Frontal cortex (tissue), 4 donors: ENCODE data around the gene OR6B2. TPM values are rescaled to one million over a fixed set of nuclear protein-coding genes. Genes with fewer than 3 reads are reported as not detected.

Source experiments
- DNase-seq, 2 donors: peaks; one replicate each; pipeline ENCODE4 v3.0.0; 2012; ENCODE audit warnings: low spot score in 2 of 2
- FAIRE-seq: peaks from 2 replicates; lab custom pipeline; 2012; peaks lifted over from hg19 to GRCh38; lab: Jason Lieb, UNC
- total RNA-seq: library from RNA; depleted of rRNA; stranded (reverse); fragments of >200 nt; gene quantifications from one replicate; pipeline ENCODE4 v1.2.3, GENCODE V29; 2014
- donor health status: control.
- donor health status: control.
- donor health status: control.

The OR6B2 gene
- total RNA-seq, 1 donor from 2014 or later: not detected

GRCh38 chr2:240043279-240043989 is 13.2 kb upstream of the OR6B2 start:
- FAIRE-seq: no peak
- DNase-seq: no peak

- no peak for FAIRE-seq
These were observed 12.5 kb upstream of the OR6B2 start for GRCh38 chr2:240042740-240043139.

DNA sequence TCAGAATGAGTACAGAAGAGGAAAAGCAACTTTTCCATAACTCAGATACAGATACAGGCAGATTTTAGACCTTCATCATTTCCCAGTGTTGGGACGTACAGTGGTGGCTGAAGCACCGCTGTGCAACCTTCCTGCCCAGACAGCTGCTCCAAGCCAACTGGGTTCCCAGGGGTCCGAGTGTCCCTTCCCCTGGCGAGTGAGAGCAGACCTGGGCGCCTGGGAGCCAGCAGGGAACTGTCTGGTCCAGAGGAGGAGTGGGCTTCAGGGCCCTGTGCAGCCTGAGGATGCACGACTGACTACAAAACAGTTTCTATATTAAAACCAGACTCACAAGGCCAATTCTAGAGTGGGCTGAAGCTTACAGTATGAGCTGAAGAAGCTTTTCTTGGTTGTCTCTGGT is 11.1 kb upstream of the OR6B2 start:
- FAIRE-seq: no peak
- DNase-seq: no peak

More at GRCh38 chr2:240042740-240043139, 12.5 kb upstream of the OR6B2 start:
- DNase-seq: no peak

- DNase-seq: no peak
- no peak for FAIRE-seq
These were observed 7.1 kb upstream of the OR6B2 start for GRCh38 chr2:240037358-240037757.

DNA sequence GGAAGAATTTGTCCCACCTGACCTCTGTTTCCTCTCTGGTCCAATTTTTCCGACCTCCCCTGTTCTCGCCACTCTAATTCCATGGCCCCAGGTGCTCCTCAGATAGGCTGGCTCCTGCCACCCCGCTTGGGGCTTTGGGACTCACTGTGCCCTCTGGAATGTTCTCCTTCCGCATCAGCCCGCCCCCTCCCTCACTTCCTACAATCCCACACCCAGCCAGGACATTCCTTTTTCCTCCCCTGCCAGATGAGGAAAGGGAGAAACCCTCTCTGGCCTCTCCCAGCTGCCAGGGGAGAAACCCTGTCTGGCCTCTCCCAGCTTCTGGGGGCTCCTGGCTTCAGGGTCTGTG is 3.1 kb upstream of the OR6B2 start:
- no peak for DNase-seq
- FAIRE-seq: no peak

DNA sequence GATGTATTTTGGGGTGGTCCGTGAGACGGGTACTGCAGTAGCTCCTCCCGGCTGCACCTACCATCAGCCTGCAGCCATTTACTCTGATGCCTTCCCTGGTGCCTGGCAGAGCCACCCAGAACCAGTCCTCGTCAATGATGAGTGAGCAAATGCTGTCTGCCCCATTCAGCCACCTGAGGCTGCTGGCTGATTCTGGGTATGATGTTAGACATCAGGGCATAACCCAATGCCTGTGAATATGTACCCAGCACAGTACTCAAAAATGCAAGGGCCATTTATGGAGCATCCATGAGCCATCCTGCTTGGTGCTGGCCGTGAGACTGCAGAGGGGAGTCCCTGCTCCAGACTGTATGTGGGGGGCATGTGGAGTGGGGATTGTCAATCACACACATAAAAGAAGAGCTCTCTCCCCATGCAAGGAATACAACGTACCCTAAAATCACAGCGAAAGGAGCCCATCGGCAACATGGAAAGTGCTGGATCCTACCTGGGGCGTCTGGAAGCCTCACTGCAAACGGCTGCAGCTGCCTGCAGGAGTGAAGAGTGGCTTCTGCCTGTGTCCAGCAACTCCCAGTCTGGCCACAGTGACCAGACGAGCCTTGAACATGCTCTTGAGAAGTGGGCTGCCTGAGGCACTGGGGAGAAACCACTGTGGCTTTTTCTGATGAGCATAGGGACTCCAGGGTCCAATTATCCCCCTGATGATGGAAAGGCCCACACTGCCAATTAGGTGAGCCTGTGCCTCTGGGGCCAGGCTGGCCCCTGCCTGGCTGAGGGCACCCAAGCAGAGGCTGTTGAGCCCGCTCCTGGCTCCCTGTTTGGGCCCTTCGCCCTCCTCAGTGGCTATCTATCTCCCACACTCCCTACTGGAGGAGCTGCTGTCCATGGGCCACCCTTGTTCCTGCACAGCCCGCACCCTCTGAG is 2.4 kb upstream of the OR6B2 start:
- DNase-seq (no peak), FAIRE-seq (no peak)

- peak in 1 of 2 donors; percentile 36 for DNase-seq
These were observed 5.5 kb downstream of the OR6B2 start for GRCh38 chr2:240024766-240025165.

GRCh38 chr2:240023792-240024191 is 6.4 kb downstream of the OR6B2 start:
- FAIRE-seq: no peak
- DNase-seq: no peak

More at GRCh38 chr2:240024766-240025165, 5.5 kb downstream of the OR6B2 start:
- no peak for FAIRE-seq

DNA sequence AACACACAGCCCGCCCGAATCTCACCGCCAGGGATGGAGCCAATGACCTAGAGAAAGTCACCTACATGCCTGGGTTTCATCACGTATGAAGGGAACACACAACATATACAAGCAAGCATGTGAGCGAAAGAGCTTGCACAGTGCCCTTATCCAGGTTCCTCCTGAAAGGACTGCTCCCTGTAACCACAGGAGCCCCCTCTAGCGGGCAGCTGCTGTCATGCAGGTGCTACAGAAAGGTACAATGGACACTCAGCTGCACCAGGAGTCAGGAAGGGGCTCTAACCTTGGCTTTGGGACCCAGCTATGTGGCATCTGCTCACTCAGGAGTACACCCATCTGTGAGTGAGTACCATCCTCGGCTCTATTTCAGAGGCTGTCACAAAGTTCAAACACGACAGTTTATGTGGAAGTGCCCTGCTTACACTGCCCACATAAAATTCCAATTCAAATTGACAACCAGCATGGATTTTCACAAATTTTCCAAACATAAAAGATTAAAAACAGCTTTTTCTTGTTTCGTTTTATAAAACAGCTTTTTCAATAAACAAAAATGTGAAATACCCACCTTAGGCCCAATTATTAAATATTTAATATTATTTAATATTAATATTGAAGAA is 8.6 kb downstream of the OR6B2 start:
- FAIRE-seq (no peak), DNase-seq (peak; percentile 45 to 57)

DNA sequence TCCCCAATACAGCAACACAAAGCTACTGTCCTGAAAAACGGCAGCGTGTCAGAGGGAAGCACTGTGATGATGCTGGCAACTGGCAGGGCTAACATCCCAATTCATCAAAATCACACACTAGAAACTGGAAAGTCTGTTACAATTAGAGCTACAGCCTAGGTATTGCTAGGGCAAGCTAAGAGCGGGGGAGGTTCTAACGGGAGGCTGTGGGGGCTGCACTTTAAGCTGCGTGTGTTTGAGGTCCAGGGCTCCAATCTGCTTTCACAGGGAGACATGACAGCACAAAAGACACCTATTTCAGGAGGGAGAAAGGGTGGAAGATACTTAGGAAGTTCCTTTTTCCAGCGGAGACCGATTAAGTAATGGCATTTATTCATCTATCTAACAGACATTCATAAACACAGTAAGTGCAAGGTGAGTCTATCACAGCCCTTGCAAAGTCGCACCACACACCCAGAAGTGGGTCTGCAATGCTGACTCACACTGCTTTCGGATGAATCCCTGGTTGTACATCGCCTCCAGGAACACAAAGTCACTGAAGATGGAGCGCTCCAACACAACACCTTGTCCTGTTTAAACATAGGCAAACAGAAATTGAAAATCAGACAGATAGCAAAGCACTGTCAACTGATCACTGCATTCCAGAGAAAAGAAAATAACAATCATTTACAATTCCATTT is 12.0 kb downstream of the OR6B2 start:
- FAIRE-seq (no peak), DNase-seq (no peak)

DNA sequence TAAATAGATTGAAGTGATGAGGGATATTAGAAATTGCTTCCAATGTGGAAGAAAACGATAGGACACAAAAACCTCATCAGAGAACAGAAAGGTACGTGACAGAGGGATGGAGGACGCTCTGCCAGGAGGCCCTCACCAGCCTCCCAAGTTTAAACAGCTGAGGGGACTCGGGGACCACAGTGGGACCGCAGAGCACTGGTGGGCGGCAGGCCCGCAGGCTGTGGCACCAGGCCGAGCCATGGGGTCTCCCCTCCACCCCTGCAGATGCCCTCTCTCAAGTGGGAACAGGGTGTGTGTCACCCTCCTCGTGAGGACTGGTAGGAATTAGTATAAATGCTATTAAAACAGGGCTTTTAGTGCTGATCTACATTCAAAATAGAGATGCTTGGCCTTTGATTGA is 15.9 kb downstream of the OR6B2 start:
- FAIRE-seq (no peak), DNase-seq (no peak)

GRCh38 chr2:240013343-240013742 is 16.9 kb downstream of the OR6B2 start:
- no peak for FAIRE-seq
- DNase-seq: no peak

DNA sequence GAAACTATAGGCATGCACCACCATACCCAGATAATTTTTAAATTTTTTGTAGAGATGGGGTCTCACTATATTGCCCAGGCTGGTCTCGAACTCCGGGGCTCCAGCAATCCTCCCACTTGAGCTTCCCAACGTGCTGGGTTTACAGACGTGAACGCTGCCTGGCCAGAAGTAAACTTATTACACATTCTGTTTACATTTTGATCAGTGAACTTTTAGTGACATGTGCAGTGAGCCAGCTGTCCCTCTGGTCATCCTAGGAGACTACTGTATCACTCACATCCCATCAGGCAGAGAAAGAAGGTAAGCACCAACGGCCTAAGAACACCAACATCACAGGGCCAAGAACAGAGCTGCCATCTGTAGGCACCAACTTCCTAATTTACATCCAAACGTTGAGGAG is 27.2 kb downstream of the OR6B2 start:
- FAIRE-seq (no peak), DNase-seq (no peak)

DNA sequence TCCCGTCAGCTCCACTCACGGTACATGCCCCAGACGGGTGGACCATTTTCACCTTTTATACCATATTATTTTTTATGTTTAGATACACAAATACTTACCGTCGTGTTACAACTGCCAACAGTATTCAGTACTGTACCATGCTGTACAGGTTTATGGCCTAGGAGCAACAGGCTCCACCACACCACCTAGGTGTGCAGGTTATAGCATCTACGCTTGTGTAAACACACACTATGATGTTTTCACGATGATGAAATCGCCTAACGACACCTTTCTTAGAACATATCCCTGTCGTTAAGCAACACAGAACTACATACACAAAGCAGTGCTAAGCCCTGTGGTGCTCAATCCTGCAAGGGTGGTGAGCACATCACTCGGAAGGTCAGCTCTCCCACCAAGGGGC is 29.6 kb downstream of the OR6B2 start:
- DNase-seq (no peak), FAIRE-seq (no peak)

- no peak for DNase-seq
- no peak for FAIRE-seq
These were observed 32.4 kb downstream of the OR6B2 start for GRCh38 chr2:239997686-239998409.

- DNase-seq: no peak
These were observed 36.1 kb downstream of the OR6B2 start for GRCh38 chr2:239994086-239994485.

DNA sequence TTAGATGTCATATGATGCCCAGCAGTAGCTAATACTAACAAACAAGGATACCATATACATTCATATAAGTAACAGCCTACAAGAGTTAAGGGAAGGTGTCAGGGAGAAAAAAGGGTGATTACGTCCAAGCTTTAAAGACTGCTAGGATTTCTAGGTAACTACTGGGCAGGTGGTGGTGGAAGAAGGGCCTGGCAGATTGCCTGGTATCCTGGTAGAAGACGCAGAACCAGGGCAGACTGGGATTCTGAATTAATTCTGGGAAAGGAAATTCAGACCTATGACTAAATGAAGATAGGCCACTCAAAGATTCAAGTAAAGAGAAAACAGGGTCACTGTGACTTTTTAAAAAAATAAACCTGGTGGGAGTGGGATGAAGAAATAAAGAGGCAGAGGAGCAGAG is 36.9 kb downstream of the OR6B2 start:
- no peak for FAIRE-seq

More at GRCh38 chr2:239994086-239994485, 36.1 kb downstream of the OR6B2 start:
- no peak for FAIRE-seq

DNA sequence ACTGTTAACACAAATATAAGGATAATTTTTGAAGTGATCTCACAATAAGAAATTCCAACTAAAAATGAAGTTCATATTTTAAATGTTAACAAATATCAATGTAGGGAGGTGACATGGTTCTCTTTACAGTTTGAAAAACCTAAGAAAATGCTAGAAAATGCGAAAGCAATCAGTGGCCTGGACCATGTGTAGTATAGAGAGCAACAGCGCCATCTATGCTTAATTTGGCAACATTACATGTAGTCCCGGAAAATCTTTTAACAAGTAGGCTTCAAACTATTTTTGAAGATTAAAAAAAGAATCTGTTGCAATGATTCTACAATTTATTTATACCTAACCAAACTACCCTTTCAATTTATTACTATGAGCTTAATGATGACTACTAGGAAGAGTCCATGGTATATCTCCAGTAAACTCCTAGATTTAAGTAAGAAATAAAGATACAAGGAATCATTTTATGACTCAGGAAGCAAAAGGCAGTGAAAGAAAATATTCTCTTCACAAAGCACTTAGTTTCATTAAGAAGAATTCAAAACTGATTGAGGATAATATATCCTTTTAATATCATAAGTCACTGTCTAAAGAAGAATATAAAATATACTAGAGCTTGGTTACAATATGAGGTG is 38.4 kb downstream of the OR6B2 start:
- DNase-seq (peak; percentile 30 to 39), FAIRE-seq (peak; percentile 94)

More for the DNA sequence above, 36.9 kb downstream of the OR6B2 start:
- no peak for DNase-seq

GRCh38 chr2:239990966-239991365 is 39.3 kb downstream of the OR6B2 start:
- FAIRE-seq (no peak), DNase-seq (no peak)
